Testis (tissue), 3 donors: ENCODE measurements around the gene SLC2A10. TPM values are rescaled to one million over a fixed set of nuclear protein-coding genes. Genes with fewer than 3 reads are reported as not detected.

Experiments
- DNase-seq: peaks from one replicate; pipeline ENCODE4 v3.0.0-alpha.2; 2019
- H3K27ac ChIP-seq, 2 donors: fragments of 200-600 bp; sonication (generic); one replicate each; pipeline ENCODE4 v1.5.1; 2019
- H3K27me3 ChIP-seq: fragments of 200-600 bp; sonication (generic); one replicate; pipeline ENCODE4 v1.5.1; 2019
- H3K36me3 ChIP-seq: fragments of 200-600 bp; sonication (generic); one replicate; pipeline ENCODE4 v1.5.1; 2017; ENCODE audit warnings: low read depth; ENCODE audit errors: missing control alignments
- H3K4me1 ChIP-seq: fragments of 200-600 bp; sonication (generic); one replicate; pipeline ENCODE4 v1.5.1; 2019
- H3K4me3 ChIP-seq, 2 donors: fragments of 200-600 bp; sonication (generic); one replicate each; pipeline ENCODE4 v1.5.1; 2017 to 2019
- H3K9me3 ChIP-seq: fragments of 200-600 bp; sonication (generic); one replicate; pipeline ENCODE4 v1.5.1; 2017
- CTCF ChIP-seq, 3 experiments: fragments of 450-650 bp in 2 of 3; fragments of 200-600 bp in 1 of 3; sonication (generic) in 1 of 3; IDR thresholded peaks; one replicate each; pipeline ENCODE4 v1.5.1; 2016 to 2019; ENCODE audit warnings: antibody characterized with exemption in 3 of 3, mild to moderate bottlenecking in 2 of 3, moderate library complexity in 1 of 3
- POLR2A ChIP-seq: fragments of 450-650 bp; IDR thresholded peaks from one replicate; pipeline ENCODE4 v1.6.1; 2017; ENCODE audit warnings: antibody characterized with exemption, mild to moderate bottlenecking, moderate library complexity
- WGBS, 2 donors: methylation state at CpG; one replicate each; pipeline ENCODE4 v1.1.5; 2018; 5-methylcytosine and 5-hydroxymethylcytosine counted together
- intact Hi-C: fragments of 100-400 bp; cut with DNase I; formaldehyde crosslinking; loops from one replicate; pipeline ENCODE4 v1.15.1; 2023; ENCODE audit warnings: low total_unique reads
- polyA plus RNA-seq: library from polyadenylated mRNA; stranded (reverse); fragments of 350-450 nt; fragmentation: Illumina TruSeq; extraction: RNeasy Lipid Tissue Mini Kit (QIAGEN cat#74804); gene quantifications from one replicate; pipeline ENCODE4 v1.2.3, GENCODE V29; 2014; ENCODE audit warnings: low read depth, low replicate concordance; ENCODE audit not compliant: insufficient read depth
- total RNA-seq, 2 donors: library from RNA; depleted of rRNA; stranded (reverse); fragments of >200 nt; gene quantifications; one replicate each; pipeline ENCODE4 v1.2.3, GENCODE V29; 2016

Gene SLC2A10
- total and polyA plus RNA-seq, 3 donors from 2014 or later: 4.8 to 12.2 (median 12.0) TPM

GRCh38 chr20:46756419-46756818 is 47.0 kb downstream of the SLC2A10 start:
- H3K27ac ChIP-seq: no peak overlapping the region
- H3K4me3 ChIP-seq: no peak overlapping the region
- WGBS, 2 donors: 81 to 90% methylated on average over 3 of the region's 3 CpGs
- H3K4me1 ChIP-seq: no peaks in the 10 kb centered on the region
- H3K9me3 ChIP-seq: no peaks in the 10 kb centered on the region
- intact Hi-C loops: loop anchor here (10.0 kb wide), 1 partner anchor 408 kb away; no protein-coding TSS in a partner anchor
- DNase-seq: no peak
- H3K36me3 ChIP-seq: no peaks in the 10 kb centered on the region
- TF ChIP-seq CTCF (IDR thresholded peaks at IDR 0.05) (no peak), POLR2A (no peak)
- no peaks in the 10 kb centered on the region for H3K27me3 ChIP-seq

DNA sequence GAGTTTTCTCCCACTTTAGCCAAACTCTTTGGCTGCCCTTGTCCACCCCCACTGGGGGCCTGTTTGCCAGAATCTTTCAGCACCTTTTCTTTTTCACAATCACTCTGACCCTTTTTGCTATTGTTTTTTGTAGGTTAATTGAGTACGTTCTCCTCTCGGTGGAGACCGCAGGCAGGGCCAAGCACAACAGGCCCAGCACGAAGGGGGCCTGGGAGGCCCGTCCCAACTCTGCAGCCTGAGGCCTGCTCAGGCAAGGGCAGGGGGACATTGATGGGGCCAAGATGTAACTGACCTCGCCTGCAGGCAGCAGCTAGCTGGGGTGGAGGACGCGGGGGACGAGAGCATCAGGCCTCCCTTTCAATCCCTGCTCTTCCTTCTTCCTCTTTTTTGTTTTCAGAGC is 47.7 kb downstream of the SLC2A10 start:
- Histone ChIP-seq H3K4me1 (no peaks in the 10 kb centered on the region), H3K9me3 (no peaks in the 10 kb centered on the region), H3K27ac (no peak overlapping the region), H3K36me3 (no peaks in the 10 kb centered on the region), H3K27me3 (no peaks in the 10 kb centered on the region), H3K4me3 (no peak overlapping the region)
- TF ChIP-seq CTCF (IDR thresholded peaks at IDR 0.05): no peak
- intact Hi-C loops: loop anchor here (10.0 kb wide), 1 partner anchor 408 kb away; no protein-coding TSS in a partner anchor
- DNase-seq: no peak
- WGBS, 2 donors: 75 to 77% methylated on average over 7 to 9 of the region's 9 CpGs

DNA sequence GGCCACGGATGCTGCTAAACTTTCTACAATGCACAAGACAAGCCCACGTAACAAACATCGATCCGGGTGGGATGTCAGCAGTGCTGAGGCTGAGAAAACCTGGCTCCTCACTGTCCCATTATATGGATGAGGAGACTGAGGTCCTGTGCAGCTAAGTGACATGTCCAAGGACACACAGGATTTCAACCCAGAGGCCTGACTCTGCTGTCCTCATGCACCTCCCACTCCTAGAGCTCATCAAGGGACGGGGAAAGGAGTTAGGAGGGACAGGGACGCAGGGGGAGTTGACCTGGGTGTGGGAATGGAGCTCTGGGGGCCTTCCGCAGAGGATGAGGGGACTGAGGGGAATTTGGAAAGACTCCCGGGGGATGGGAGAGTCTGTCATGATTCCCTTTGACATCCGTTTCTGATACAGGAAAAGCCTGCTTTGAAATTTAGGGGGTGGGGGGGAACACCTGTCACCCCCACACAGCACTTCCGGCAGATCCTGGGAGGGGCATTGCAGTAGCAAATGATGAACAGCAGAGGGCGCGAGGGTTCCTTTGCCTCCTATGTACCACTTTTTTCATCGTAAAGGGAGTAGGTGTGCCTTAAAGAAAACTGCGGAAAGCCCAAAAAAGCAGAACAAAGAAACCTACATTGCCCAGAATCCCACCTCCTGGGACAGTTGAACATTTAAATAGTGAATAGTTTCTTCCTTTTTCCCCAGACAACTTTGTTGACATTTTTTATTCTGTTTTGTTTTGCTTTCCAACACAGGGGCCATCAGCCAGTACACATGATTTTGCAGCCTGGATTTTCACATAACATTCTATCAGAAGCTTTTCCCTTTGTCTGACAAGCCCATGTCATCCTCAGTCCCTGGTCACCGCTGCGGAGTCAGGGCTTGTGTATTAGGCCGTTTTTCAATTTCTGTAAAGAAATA is 48.6 kb downstream of the SLC2A10 start:
- Histone ChIP-seq H3K27me3 (no peaks in the 10 kb centered on the region), H3K36me3 (no peaks in the 10 kb centered on the region), H3K27ac (no peak overlapping the region), H3K9me3 (no peaks in the 10 kb centered on the region), H3K4me1 (no peaks in the 10 kb centered on the region), H3K4me3 (no peak overlapping the region)
- no peak for TF ChIP-seq POLR2A
- TF ChIP-seq CTCF (IDR thresholded peaks at IDR 0.05): peak; percentile 87 to 98 (median 90)
- intact Hi-C loops: loop anchor here (10.0 kb wide), 1 partner anchor 407 kb away; no protein-coding TSS in a partner anchor
- peak; percentile 75 for DNase-seq
- 39 to 44% methylated on average over 17 of the region's 17 CpGs for WGBS, 2 donors

DNA sequence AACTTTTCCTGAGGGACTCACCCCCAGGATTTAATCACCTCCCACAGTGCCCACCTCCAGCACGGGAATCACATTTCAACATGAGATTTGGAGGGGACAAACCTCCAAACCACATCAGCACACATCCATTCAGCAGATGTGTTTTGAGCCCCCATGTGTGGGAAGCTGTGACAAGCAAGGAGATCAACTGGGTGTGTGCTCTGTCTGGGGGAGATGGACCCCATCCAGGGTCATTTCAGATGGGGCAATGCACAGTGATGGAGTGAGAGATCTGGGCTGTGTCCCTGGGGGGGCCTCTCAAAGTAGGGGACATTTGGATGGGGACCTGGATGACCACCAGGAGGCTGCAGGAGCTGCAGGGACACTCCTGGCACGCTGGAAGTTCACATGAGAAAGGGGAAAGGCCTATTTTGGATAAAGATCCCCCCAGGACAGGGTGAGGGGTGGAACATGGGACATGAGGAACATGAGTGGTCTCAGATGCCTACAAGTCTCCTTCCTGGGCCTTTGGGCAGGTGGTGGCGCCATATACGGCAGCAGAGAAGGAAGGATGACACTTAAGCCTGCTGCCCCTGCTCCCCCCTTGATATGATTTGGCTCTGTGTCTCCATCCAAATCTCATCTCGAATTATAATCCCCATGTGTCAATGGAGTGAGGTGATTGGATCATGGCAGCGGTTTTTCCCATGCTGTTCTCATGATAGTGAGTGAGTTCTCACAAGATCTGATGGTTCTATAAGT is 49.6 kb downstream of the SLC2A10 start:
- Histone ChIP-seq H3K9me3 (no peaks in the 10 kb centered on the region), H3K4me1 (no peaks in the 10 kb centered on the region), H3K4me3 (no peak overlapping the region), H3K27ac (no peak overlapping the region), H3K27me3 (no peaks in the 10 kb centered on the region), H3K36me3 (no peaks in the 10 kb centered on the region)
- intact Hi-C loops: loop anchor here (10.0 kb wide), 1 partner anchor 406 kb away; no protein-coding TSS in a partner anchor
- WGBS, 2 donors: 85 to 86% methylated on average over 6 of the region's 6 CpGs
- no peak for DNase-seq
- TF ChIP-seq POLR2A (no peak), CTCF (IDR thresholded peaks at IDR 0.05) (no peak)
